ENCODE data around the gene NINJ2. TPM values are rescaled to one million over a fixed set of nuclear protein-coding genes. Genes with fewer than 3 reads are reported as not detected.

Gene NINJ2
- polyA plus RNA-seq, 6 donors from 2014 or later = 9.6 to 28.9 (median 11.5) TPM

DNA sequence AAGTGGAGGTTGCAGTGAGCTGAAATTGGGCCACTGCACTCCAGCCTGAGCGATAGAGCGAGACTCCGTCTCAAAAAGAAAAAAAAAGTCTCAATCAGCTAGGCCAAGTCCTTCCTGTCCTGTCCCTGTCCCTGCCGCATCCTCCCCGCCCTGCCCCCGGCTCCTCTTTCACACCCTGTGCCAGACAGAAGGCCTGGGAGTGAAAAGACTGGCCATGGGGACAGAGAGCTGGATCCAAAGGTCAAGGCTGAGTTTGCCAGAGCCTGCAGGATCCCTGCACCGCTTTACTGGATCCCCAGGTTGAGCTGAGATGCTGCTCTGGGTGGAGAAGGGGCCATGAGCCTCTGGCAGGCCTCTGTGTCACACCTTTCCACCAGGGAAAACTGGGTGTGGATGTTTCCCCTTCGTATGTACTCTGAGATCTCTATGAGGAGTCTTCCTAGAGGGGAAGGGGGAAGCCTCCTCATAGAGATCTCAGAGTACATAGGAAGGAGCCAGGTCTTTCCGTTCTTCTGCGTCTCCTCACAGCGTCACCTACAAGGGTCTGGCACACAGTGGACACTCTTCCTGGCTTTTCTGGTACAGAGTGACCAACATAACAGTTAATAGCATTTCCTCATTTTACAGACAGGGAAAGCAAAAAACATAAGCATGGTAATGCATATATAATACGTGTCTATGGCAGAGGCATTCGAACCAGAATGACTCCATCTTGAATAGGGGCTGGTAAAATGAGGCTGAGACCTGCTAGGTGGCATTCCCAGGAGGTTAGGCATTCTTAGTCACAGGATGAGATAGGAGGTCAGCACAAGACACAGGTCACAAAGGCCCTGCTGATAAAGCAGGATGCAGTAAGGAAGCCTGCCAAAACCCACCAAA lies 35.1 kb downstream of the NINJ2 start:
- DNase-seq = no peak
- peak overlapping the region in 2 of 8 donors; percentile 64 to 91 for H3K4me3 Mint-ChIP-seq
- no peaks in the 10 kb centered on the region for H3K9me3 Mint-ChIP-seq
- no peaks in the 10 kb centered on the region for H3K27me3 Mint-ChIP-seq
- H3K27ac Mint-ChIP-seq = peak overlapping the region in 3 of 6 donors; percentile 38 to 74 (median 69)
- no peak for ATAC-seq (ENCODE audit: low read depth in 2 of 2)
- H3K36me3 Mint-ChIP-seq = no peaks in the 10 kb centered on the region
- H3K4me1 Mint-ChIP-seq = peaks cover 23 to 35% (median 27%) of the 10 kb centered on the region in 3 donors

DNA sequence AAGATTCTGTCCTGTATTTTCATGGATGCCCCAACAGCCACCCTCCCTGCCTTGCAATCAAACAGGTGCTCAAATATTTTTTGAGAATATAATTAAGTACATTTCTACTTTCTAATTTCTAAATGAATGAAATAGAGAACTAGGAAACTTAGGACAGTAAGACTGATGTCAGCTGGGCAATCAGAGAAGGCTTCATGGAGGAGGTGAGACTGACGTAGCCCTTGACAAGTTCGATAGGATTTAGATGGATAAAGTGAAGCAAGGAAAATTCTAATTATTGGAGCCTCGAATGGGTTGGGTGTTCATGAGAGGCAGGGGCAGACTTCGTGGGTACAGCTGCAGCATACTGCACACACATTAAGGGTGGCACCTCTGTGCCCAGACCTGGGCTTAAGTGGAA lies 36.0 kb downstream of the NINJ2 start:
- Mint-ChIP-seq H3K4me3 (peak overlapping the region in 1 of 8 donors; percentile 30), H3K9me3 (no peaks in the 10 kb centered on the region), H3K4me1 (peaks cover 24 to 36% (median 31%) of the 10 kb centered on the region in 3 donors), H3K27ac (peak overlapping the region in 2 of 6 donors; percentile 49 to 76), H3K36me3 (no peaks in the 10 kb centered on the region), H3K27me3 (no peaks in the 10 kb centered on the region)
- ATAC-seq (ENCODE audit: low read depth in 2 of 2) (no peak), DNase-seq (no peak)

DNA sequence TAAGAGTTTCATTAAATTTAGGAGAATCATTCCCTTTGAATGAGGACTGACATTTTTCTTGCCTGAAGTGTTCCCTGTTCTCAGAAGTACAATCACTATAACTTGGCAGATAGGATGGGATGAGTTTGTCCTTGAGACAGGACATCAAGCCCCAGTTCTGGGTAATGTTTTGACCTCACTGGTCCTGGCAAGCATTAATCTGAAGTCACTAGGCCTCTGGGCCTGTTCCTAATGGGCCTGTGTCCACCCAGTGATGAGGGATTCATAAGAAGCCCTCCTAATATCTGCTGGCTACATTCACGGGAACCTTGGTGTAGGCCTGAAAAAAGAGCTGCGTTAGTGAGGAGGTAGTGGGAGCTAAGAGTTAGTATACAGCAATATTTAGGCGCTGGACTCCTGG lies 37.2 kb downstream of the NINJ2 start:
- no peaks in the 10 kb centered on the region for H3K9me3 Mint-ChIP-seq
- ATAC-seq (ENCODE audit: low read depth in 2 of 2) (no peak), DNase-seq (no peak)
- no peak overlapping the region for H3K27ac Mint-ChIP-seq
- H3K4me1 Mint-ChIP-seq = peaks cover 17 to 32% (median 25%) of the 10 kb centered on the region in 3 donors
- H3K36me3 Mint-ChIP-seq = no peaks in the 10 kb centered on the region
- H3K4me3 Mint-ChIP-seq = peak overlapping the region in 1 of 8 donors; percentile 54
- H3K27me3 Mint-ChIP-seq = no peaks in the 10 kb centered on the region

DNA sequence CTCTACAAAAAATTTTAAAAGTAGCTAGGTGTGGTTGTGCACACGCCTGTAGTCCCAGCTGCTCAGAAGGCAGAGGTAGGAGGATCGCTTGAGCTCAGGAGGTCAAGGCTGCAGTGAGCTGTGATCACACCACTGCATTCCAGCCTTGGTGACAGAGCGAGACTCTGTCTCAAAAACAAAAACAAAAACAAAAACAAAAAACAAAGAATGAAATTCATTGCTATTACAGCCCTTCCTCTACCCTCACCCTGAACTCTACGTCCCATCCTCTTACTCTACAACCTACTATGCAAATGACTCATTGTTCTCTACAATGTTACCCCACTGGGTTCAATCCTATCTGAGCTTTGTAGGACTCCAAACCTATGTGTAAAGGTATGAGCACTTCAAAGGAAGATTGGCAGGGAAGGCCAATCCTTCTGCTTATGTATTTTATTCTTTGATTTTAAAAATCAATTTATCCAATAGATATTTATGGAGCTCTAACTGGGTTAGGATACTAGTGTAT lies 39.3 kb downstream of the NINJ2 start:
- Mint-ChIP-seq H3K27me3 (no peaks in the 10 kb centered on the region), H3K27ac (peak overlapping the region in 2 of 6 donors; percentile 34 to 94), H3K4me3 (no peak overlapping the region), H3K9me3 (no peaks in the 10 kb centered on the region), H3K36me3 (no peaks in the 10 kb centered on the region), H3K4me1 (peaks cover 5 to 15% (median 11%) of the 10 kb centered on the region in 3 donors)
- no peak for DNase-seq
- no peak for ATAC-seq (ENCODE audit: low read depth in 2 of 2)

DNA sequence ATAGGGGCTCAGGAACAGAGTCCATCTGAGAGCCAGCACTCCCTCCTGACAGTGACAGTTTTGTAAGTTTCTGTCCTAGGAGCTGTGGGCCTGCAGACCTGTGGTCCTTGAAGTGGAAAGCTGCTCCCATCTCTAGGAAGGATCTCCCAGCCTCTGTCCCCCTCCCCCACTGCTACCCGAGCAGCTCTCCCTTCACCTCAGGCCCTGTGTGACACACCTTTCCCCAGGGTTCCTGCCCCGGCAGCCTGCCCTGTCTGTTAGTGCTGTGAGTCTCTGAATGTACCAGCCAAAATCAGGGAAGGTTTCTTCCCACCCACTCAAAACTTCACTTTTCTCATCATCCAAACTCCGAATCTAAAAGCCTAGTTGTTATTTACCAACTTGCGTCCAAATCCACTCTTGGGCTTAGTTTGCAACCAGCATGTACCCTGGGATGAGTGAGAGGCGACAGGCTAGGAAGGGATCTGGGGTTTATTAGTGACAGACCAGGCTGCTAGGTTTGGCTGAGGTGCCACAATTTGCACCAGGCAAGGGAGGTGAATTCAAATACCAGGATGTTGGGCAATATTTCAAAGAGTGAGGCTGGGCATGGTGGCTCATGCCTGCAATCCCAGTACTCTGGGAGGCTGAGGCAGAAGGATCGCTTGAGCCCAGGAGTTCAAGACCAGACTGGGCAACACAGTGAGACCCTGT lies 39.9 kb downstream of the NINJ2 start:
- H3K27ac Mint-ChIP-seq = no peak overlapping the region
- H3K36me3 Mint-ChIP-seq = no peaks in the 10 kb centered on the region
- DNase-seq (no peak), ATAC-seq (ENCODE audit: low read depth in 2 of 2) (no peak)
- H3K27me3 Mint-ChIP-seq = no peaks in the 10 kb centered on the region
- peaks cover 5 to 14% (median 10%) of the 10 kb centered on the region in 3 donors for H3K4me1 Mint-ChIP-seq
- no peak overlapping the region for H3K4me3 Mint-ChIP-seq
- H3K9me3 Mint-ChIP-seq = no peaks in the 10 kb centered on the region

DNA sequence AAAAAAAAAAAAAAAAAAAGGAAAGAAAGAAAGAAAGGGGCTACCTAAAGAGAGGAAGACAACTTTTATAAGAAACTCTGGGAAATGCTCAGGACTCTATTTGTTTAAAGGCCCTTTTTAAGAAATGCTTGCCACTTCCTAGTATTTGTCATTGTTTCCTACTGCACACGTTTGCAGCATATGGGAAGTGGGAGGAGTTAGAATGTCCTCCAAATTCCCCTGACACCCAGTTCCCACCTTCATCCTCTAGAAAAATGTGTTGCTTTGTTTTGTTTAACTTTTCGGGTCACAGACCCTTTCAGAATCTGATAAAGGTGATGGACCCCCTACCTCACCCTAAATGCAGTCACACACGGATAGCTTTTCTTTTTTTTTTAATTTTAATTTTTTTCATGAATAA lies 40.8 kb downstream of the NINJ2 start:
- no peak for ATAC-seq (ENCODE audit: low read depth in 2 of 2)
- Mint-ChIP-seq H3K4me3 (no peak overlapping the region), H3K27ac (no peak overlapping the region), H3K9me3 (no peaks in the 10 kb centered on the region), H3K36me3 (no peaks in the 10 kb centered on the region), H3K27me3 (peaks cover 0 to 3% (median 0%) of the 10 kb centered on the region in 3 donors), H3K4me1 (peaks cover 8 to 9% (median 9%) of the 10 kb centered on the region in 3 donors)
- no peak for DNase-seq

DNA sequence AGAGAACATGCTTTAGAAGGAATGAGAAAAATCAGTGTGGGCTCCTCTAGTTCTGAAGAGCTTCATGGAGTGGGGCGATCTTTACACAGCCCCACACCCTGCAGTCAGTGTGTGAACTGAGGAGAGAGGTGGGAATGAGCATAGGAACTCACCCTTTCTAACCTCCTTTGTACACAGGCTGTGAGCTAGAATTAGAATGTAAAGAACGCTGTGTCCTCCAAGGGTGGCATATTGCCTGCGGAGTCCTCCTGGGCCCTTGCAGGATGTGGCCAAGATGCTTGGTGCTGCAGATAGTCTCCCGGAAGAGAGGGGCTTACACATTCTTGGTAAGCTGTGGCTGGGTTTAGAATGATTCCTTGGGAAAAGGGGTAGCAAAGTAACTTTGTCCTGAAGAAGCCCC lies 43.9 kb downstream of the NINJ2 start:
- DNase-seq = no peak
- Mint-ChIP-seq H3K27me3 (peaks cover 0 to 5% (median 5%) of the 10 kb centered on the region in 3 donors), H3K4me3 (no peak overlapping the region), H3K27ac (peak overlapping the region in 1 of 6 donors; percentile 65), H3K36me3 (no peaks in the 10 kb centered on the region), H3K9me3 (no peaks in the 10 kb centered on the region), H3K4me1 (peaks cover 7 to 17% (median 11%) of the 10 kb centered on the region in 3 donors)
- ATAC-seq (ENCODE audit: low read depth in 2 of 2) = no peak

DNA sequence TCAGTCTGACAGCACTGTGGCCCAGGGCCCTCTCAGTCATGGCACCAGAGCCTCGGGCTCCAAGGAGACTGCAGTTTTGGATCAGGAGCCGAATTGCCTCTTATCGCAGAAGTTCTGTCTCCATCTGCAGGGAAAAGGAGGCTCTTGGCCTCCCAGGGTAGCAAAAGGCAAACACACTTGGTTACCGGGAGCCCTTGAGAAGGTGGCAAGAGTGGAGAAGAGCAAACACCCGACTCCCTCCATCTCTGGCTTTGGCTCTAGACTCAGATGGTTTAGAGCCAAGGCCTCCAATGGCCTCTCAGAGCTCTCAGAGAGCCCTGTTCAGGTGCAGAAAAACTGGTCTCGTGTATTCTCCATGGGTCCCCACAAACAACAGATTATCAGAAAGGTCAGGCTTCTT lies 44.6 kb downstream of the NINJ2 start:
- no peak for ATAC-seq (ENCODE audit: low read depth in 2 of 2)
- H3K4me1 Mint-ChIP-seq = peaks cover 11 to 21% (median 16%) of the 10 kb centered on the region in 3 donors
- peaks cover 0 to 5% (median 5%) of the 10 kb centered on the region in 3 donors for H3K27me3 Mint-ChIP-seq
- no peak overlapping the region for H3K4me3 Mint-ChIP-seq
- no peaks in the 10 kb centered on the region for H3K36me3 Mint-ChIP-seq
- no peaks in the 10 kb centered on the region for H3K9me3 Mint-ChIP-seq
- H3K27ac Mint-ChIP-seq = no peak overlapping the region
- DNase-seq = no peak

DNA sequence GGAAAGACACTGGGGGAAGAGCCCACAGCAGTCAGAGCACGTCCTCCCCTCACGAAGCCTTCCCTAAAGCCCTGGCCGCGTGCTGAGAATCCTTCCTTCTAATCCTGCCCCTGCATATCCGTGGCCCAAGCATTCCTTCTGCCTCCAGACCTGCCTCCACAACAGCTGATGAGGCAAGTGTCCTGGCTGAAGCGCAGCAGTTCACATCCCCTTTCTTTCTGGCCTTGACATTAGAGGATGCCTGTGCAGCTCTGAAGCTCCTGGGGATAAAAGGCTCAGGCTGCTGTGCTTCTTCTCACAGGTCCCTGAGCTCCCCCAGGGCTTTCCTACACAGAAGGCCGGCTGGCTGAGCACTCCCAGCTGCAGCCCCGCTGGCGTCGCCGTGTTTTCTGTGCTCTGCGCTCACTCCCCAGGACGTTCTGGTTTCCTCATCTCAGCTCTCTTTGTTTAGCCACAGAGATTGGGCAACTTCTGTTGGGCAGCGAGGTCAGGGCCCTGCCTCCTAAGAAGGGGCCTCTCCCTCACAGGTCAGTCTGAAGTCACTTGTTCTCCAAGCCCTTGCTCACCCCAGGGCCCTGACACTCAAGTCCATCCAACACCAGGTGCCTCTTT lies 45.8 kb downstream of the NINJ2 start:
- no peak for DNase-seq
- Mint-ChIP-seq H3K4me3 (no peak overlapping the region), H3K27me3 (peaks cover 0 to 5% (median 5%) of the 10 kb centered on the region in 3 donors), H3K4me1 (peaks cover 8 to 17% (median 11%) of the 10 kb centered on the region in 3 donors), H3K27ac (peak overlapping the region in 1 of 6 donors; percentile 77), H3K9me3 (no peaks in the 10 kb centered on the region), H3K36me3 (no peaks in the 10 kb centered on the region)
- ATAC-seq (ENCODE audit: low read depth in 2 of 2) = no peak

DNA sequence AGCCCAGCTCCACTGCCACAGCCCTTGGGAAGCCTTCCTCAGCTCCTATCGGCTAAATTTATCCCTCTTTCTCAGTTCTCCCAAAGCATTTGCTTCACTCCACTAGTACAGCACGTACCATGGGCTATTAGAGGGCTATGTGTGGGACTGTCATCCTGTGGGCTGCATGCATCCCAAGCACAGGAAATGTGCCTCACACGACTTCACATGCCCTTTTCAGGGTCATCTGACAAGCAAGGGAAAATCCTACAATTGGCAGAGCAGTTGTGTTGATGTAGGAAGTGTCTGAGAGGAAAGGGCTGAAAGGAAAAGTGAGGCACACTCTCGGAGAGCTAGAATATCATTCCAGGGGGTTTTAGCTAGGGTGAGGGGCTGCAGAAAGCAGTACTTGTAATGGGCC lies 47.6 kb downstream of the NINJ2 start:
- Mint-ChIP-seq H3K9me3 (no peaks in the 10 kb centered on the region), H3K36me3 (no peaks in the 10 kb centered on the region), H3K4me3 (peak overlapping the region in 1 of 8 donors; percentile 9), H3K4me1 (peaks cover 12 to 25% (median 18%) of the 10 kb centered on the region in 3 donors), H3K27me3 (peaks cover 0 to 5% (median 5%) of the 10 kb centered on the region in 3 donors), H3K27ac (no peak overlapping the region)
- no peak for ATAC-seq (ENCODE audit: low read depth in 2 of 2)
- no peak for DNase-seq

DNA sequence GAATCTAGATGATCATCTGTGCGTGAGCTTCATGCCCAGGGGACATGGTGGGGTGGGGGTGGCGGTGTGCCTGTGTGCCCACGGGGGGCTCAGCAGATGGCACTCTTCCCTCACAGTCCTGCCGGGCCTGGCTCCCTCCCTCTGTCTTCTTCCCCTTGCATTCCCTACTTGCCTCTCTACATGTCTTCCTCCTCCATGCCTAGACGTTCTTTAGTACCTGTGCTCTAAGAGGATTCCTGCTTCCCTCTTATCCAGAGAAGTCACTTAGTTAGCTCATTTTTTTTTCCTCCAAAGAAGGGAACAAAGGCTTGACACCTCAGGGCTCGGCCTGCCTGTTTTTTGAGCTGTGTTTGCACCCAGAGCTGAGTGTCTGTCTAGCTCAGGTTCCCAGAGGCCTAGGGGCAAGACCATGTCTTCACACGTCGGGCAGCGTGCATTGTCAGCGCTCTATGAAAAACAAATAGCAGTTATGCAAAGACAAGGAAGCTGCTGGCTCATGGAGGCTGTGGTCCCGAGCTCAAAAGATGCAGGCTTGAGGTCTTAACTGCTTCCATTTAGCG lies 48.8 kb downstream of the NINJ2 start:
- Mint-ChIP-seq H3K36me3 (no peaks in the 10 kb centered on the region), H3K27me3 (peaks cover 0 to 5% (median 5%) of the 10 kb centered on the region in 3 donors), H3K4me1 (peaks cover 18 to 32% (median 27%) of the 10 kb centered on the region in 3 donors), H3K4me3 (no peak overlapping the region), H3K27ac (peak overlapping the region in 2 of 6 donors; percentile 49 to 83), H3K9me3 (peaks cover 0 to 3% (median 0%) of the 10 kb centered on the region in 7 donors)
- DNase-seq (peak; percentile 24), ATAC-seq (ENCODE audit: low read depth in 2 of 2) (peak; percentile 54 to 65)

DNA sequence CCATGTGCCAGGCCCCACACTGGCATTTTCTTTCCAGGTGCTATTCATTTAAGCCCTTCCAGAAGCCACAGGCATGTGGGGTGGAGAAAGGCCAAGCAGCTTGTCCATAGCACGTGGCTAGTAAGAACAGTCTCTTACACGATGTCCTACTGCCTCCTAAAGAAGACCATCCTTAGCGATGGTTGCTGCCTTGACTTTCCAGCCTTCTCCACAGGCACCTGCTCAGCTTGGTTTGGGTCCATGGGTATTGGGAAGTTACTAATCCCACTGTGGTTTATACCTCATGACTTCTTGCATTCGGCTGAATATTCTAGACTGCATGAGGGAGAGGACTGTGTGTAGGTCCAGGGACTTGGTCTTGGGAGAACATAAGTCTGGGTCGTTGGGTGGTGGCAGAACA lies 49.2 kb downstream of the NINJ2 start:
- Mint-ChIP-seq H3K4me3 (no peak overlapping the region), H3K9me3 (peaks cover 0 to 3% (median 0%) of the 10 kb centered on the region in 7 donors), H3K27ac (peak overlapping the region in 1 of 6 donors; percentile 83), H3K27me3 (peaks cover 0 to 5% (median 5%) of the 10 kb centered on the region in 3 donors), H3K36me3 (no peaks in the 10 kb centered on the region), H3K4me1 (peaks cover 18 to 32% (median 27%) of the 10 kb centered on the region in 3 donors)
- DNase-seq (no peak), ATAC-seq (ENCODE audit: low read depth in 2 of 2) (no peak)

DNA sequence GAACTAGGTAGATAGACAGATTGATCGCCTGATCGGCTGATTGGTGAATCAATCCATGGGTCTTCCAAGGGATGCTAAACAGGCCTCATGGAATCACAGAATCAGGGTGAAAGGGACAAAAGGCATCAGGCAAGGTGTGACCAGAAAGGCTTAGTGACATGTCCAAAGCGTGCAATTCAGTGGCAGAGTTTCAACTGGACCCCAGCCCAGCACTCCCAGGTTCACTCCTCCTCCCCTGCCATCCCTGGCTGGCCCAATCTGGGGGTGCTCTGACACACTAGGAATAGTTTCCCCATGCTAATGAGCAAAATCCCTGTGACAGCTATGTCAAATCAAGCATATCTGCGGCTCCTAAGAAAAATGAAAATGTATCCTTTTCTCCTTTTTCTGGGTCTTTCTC lies 50.4 kb downstream of the NINJ2 start:
- peak overlapping the region in 2 of 8 donors; percentile 12 to 28 for H3K4me3 Mint-ChIP-seq
- H3K27me3 Mint-ChIP-seq = peaks cover 0 to 5% (median 5%) of the 10 kb centered on the region in 3 donors
- ATAC-seq (ENCODE audit: low read depth in 2 of 2) (no peak), DNase-seq (no peak)
- peaks cover 0 to 3% (median 0%) of the 10 kb centered on the region in 7 donors for H3K9me3 Mint-ChIP-seq
- H3K4me1 Mint-ChIP-seq = peaks cover 18 to 32% (median 27%) of the 10 kb centered on the region in 3 donors
- H3K36me3 Mint-ChIP-seq = no peaks in the 10 kb centered on the region
- peak overlapping the region in 2 of 6 donors; percentile 48 to 52 for H3K27ac Mint-ChIP-seq
